Hematopoietic multipotent progenitor cell treated with erythropoietin and hydrocortisone succinate and interleukin-3 and kit ligand, for 15 days (in vitro differentiated cells): Measurements from ENCODE around the gene EDDM13.
A peak's percentile ranks its signal among the peaks of the same experiment; 100 is the strongest.
"Not testable (repeated sequence)": the region's sequence is repeated elsewhere in the genome, so short reads cannot be mapped to it uniquely, and the experiment has no call there.

Experiments
- DNase-seq: peaks from one replicate; pipeline ENCODE4 v3.0.0-alpha.2; 2015; ENCODE audit warnings: low spot score

Gene EDDM13

GRCh38 chr19:56272161-56272798 lies at the start of gene EDDM13:
TSS of gene EDDM13 (plus strand) at chr19:56272748. CDS start at chr19:56272835, 87 bp downstream.
- DNase-seq = no peak

- no peak for DNase-seq
These were observed 49.6 kb upstream of the EDDM13 start for GRCh38 chr19:56222901-56223300.

- no peak for DNase-seq
These were observed 49.1 kb upstream of the EDDM13 start for GRCh38 chr19:56223481-56223880.

- no peak for DNase-seq
These were observed 27.3 kb upstream of the EDDM13 start for GRCh38 chr19:56245121-56245740.

- not testable (repeated sequence) for DNase-seq
These were observed 26.8 kb upstream of the EDDM13 start for GRCh38 chr19:56245764-56246163.

- peak; percentile 62 for DNase-seq
These were observed 23.7 kb upstream of the EDDM13 start for GRCh38 chr19:56248736-56249338.

- DNase-seq = peak; percentile 74
These were observed 19.7 kb upstream of the EDDM13 start for GRCh38 chr19:56252699-56253422.

GRCh38 chr19:56253737-56254136 lies 18.8 kb upstream of the EDDM13 start:
- peak; percentile 70 for DNase-seq

GRCh38 chr19:56258272-56258671 lies 14.3 kb upstream of the EDDM13 start:
- no peak for DNase-seq

- no peak for DNase-seq
These were observed 11.4 kb upstream of the EDDM13 start for GRCh38 chr19:56261145-56261544.

- not testable (repeated sequence) for DNase-seq
These were observed 10.6 kb upstream of the EDDM13 start for GRCh38 chr19:56261932-56262331.

- no peak for DNase-seq
These were observed 9.2 kb upstream of the EDDM13 start for GRCh38 chr19:56263319-56263718.

GRCh38 chr19:56266051-56266450 lies 6.5 kb upstream of the EDDM13 start:
- DNase-seq = no peak

GRCh38 chr19:56269348-56269747 lies 3.2 kb upstream of the EDDM13 start:
- no peak for DNase-seq

GRCh38 chr19:56270676-56271075 lies 1.9 kb upstream of the EDDM13 start:
- DNase-seq = no peak

GRCh38 chr19:56271151-56271550 lies 1.4 kb upstream of the EDDM13 start:
- no peak for DNase-seq

- DNase-seq = no peak
These were observed 1.1 kb downstream of the EDDM13 start for GRCh38 chr19:56273563-56274117.

GRCh38 chr19:56282809-56283208 lies 10.3 kb downstream of the EDDM13 start:
- no peak for DNase-seq

GRCh38 chr19:56284746-56285145 lies 12.2 kb downstream of the EDDM13 start:
- no peak for DNase-seq

GRCh38 chr19:56290104-56290503 lies 17.6 kb downstream of the EDDM13 start:
- no peak for DNase-seq

GRCh38 chr19:56291867-56292266 lies 19.3 kb downstream of the EDDM13 start:
- no peak for DNase-seq

GRCh38 chr19:56294549-56294948 lies 22.0 kb downstream of the EDDM13 start:
- no peak for DNase-seq
